Testis (tissue), 3 donors: Measurements from ENCODE around the gene ARHGAP26. TPM values are rescaled to one million over a fixed set of nuclear protein-coding genes. Genes with fewer than 3 reads are reported as not detected.

ENCODE experiments used
- DNase-seq: peaks from one replicate; pipeline ENCODE4 v3.0.0-alpha.2; 2019
- H3K27ac ChIP-seq, 2 donors: fragments of 200-600 bp; sonication (generic); one replicate each; pipeline ENCODE4 v1.5.1; 2019
- H3K27me3 ChIP-seq: fragments of 200-600 bp; sonication (generic); one replicate; pipeline ENCODE4 v1.5.1; 2019
- H3K36me3 ChIP-seq: fragments of 200-600 bp; sonication (generic); one replicate; pipeline ENCODE4 v1.5.1; 2017; ENCODE audit warnings: low read depth; ENCODE audit errors: missing control alignments
- H3K4me1 ChIP-seq: fragments of 200-600 bp; sonication (generic); one replicate; pipeline ENCODE4 v1.5.1; 2019
- H3K4me3 ChIP-seq, 2 donors: fragments of 200-600 bp; sonication (generic); one replicate each; pipeline ENCODE4 v1.5.1; 2017 to 2019
- H3K9me3 ChIP-seq: fragments of 200-600 bp; sonication (generic); one replicate; pipeline ENCODE4 v1.5.1; 2017
- CTCF ChIP-seq, 3 experiments: fragments of 450-650 bp in 2 of 3; fragments of 200-600 bp in 1 of 3; sonication (generic) in 1 of 3; IDR thresholded peaks; one replicate each; pipeline ENCODE4 v1.5.1; 2016 to 2019; ENCODE audit warnings: antibody characterized with exemption in 3 of 3, mild to moderate bottlenecking in 2 of 3, moderate library complexity in 1 of 3
- POLR2A ChIP-seq: fragments of 450-650 bp; IDR thresholded peaks from one replicate; pipeline ENCODE4 v1.6.1; 2017; ENCODE audit warnings: antibody characterized with exemption, mild to moderate bottlenecking, moderate library complexity
- WGBS, 2 donors: methylation state at CpG; one replicate each; pipeline ENCODE4 v1.1.5; 2018; 5-methylcytosine and 5-hydroxymethylcytosine counted together
- intact Hi-C: fragments of 100-400 bp; cut with DNase I; formaldehyde crosslinking; loops from one replicate; pipeline ENCODE4 v1.15.1; 2023; ENCODE audit warnings: low total_unique reads
- polyA plus RNA-seq: library from polyadenylated mRNA; stranded (reverse); fragments of 350-450 nt; fragmentation: Illumina TruSeq; extraction: RNeasy Lipid Tissue Mini Kit (QIAGEN cat#74804); gene quantifications from one replicate; pipeline ENCODE4 v1.2.3, GENCODE V29; 2014; ENCODE audit warnings: low read depth, low replicate concordance; ENCODE audit not compliant: insufficient read depth
- total RNA-seq, 2 donors: library from RNA; depleted of rRNA; stranded (reverse); fragments of >200 nt; gene quantifications; one replicate each; pipeline ENCODE4 v1.2.3, GENCODE V29; 2016

ARHGAP26 gene
- total and polyA plus RNA-seq, 3 donors from 2014 or later: 33.8 to 98.7 (median 95.7) TPM

DNA sequence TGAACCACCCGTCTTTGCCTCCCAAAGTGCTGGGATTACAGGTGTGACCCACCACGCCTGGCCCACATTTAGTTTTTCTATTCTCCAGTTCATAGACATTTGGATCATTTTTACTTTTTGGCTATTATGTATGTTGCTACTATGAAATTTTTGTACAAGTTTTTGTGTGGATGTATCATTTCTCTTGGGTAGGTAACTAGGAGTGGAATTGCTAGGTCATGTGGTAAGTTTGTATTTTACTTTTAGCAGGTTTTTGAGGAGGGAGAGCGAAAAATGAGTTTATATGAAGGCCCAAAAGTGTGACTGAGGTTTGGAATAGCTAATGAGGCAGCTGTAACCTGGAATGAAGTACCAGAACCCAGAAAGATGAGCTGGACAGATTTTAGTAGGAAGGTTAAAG, 35.2 kb downstream of the ARHGAP26 start:
- no peak overlapping the region for H3K27ac ChIP-seq
- no peak for TF ChIP-seq CTCF (IDR thresholded peaks at IDR 0.05)
- TF ChIP-seq POLR2A: no peak
- H3K27me3 ChIP-seq: no peaks in the 10 kb centered on the region
- intact Hi-C loops: no loop called here
- 95 to 100% methylated on average over 3 of the region's 3 CpGs for WGBS, 2 donors
- no peaks in the 10 kb centered on the region for H3K36me3 ChIP-seq
- H3K9me3 ChIP-seq: no peaks in the 10 kb centered on the region
- peaks cover 29% of the 10 kb centered on the region for H3K4me1 ChIP-seq
- H3K4me3 ChIP-seq: no peak overlapping the region
- DNase-seq: no peak

GRCh38 chr5:142806841-142807267, 36.7 kb downstream of the ARHGAP26 start:
- H3K36me3 ChIP-seq: no peaks in the 10 kb centered on the region
- intact Hi-C loops: no loop called here
- DNase-seq: no peak
- peaks cover 39% of the 10 kb centered on the region for H3K4me1 ChIP-seq
- H3K4me3 ChIP-seq: no peak overlapping the region
- 64 to 81% methylated on average over 2 of the region's 2 CpGs for WGBS, 2 donors
- H3K9me3 ChIP-seq: no peaks in the 10 kb centered on the region
- no peak for TF ChIP-seq CTCF (IDR thresholded peaks at IDR 0.05)
- no peak for TF ChIP-seq POLR2A
- H3K27ac ChIP-seq: no peak overlapping the region
- no peaks in the 10 kb centered on the region for H3K27me3 ChIP-seq

DNA sequence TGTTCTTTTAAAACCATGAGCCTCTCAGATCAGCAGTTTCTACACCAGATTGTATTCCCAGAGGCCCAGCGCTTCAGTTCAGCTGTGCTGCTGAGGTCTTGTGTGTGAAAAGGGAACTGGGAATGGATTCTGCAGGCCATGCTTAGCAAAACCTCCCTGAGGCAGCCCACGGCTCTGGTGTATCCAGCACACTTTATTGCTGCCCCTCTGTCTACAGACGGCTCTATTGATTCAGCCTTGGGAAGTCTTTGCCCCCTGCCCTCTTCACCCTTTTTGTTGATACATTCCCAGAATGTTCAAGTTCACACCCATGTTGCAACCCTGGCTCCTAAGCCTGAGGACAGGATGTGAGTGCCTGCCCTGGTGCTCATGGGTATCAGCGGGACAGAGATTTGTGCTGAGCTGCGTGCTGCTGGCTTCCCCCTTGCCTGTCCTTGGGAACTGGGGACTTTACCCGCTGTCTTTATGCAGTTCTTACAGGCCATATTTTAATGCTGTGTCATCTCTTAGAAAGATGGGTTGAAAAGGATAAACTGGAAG, 37.3 kb downstream of the ARHGAP26 start:
- H3K27ac ChIP-seq: peak overlapping the region; percentile 41 to 63
- 48 to 68% methylated on average over 3 to 6 of the region's 6 CpGs for WGBS, 2 donors
- no peak for DNase-seq
- no peaks in the 10 kb centered on the region for H3K36me3 ChIP-seq
- no peak overlapping the region for H3K4me3 ChIP-seq
- peaks cover 41% of the 10 kb centered on the region for H3K4me1 ChIP-seq
- intact Hi-C loops: no loop called here
- H3K27me3 ChIP-seq: no peaks in the 10 kb centered on the region
- TF ChIP-seq CTCF (IDR thresholded peaks at IDR 0.05) (no peak), POLR2A (no peak)
- H3K9me3 ChIP-seq: no peaks in the 10 kb centered on the region

- H3K4me1 ChIP-seq: peaks cover 46% of the 10 kb centered on the region
- DNase-seq: no peak
- no peak overlapping the region for H3K27ac ChIP-seq
- WGBS, 2 donors: 58 to 64% methylated on average over 2 of the region's 2 CpGs
- intact Hi-C loops: no loop called here
- H3K27me3 ChIP-seq: no peaks in the 10 kb centered on the region
- H3K4me3 ChIP-seq: no peak overlapping the region
- TF ChIP-seq POLR2A: no peak
- no peak for TF ChIP-seq CTCF (IDR thresholded peaks at IDR 0.05)
- H3K9me3 ChIP-seq: no peaks in the 10 kb centered on the region
- no peaks in the 10 kb centered on the region for H3K36me3 ChIP-seq
These were observed 38.9 kb downstream of the ARHGAP26 start for GRCh38 chr5:142808878-142809598.

DNA sequence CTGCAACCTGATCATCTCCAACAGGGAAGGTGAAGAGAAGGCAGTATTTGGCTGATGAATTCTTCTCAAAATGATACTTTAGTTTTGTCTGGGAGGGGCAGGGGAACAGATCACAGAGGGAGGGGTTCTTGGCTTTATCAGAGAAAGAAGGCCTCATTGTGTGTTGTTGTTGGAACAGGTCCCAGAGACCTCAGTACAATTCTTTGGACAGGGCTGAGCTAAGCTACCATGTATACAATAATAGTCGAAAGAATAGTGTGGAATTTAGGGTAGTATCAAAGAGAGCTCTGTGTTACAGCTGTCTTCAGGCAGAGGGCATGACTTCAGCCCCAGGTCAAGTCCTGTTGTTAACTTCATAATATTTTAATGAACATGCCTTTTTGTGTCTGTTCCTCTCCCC, 39.9 kb downstream of the ARHGAP26 start:
- TF ChIP-seq POLR2A: no peak
- TF ChIP-seq CTCF (IDR thresholded peaks at IDR 0.05): no peak
- H3K9me3 ChIP-seq: no peaks in the 10 kb centered on the region
- 18 to 36% methylated on average over 1 of the region's 1 CpG for WGBS, 2 donors
- no peak overlapping the region for H3K4me3 ChIP-seq
- no peaks in the 10 kb centered on the region for H3K27me3 ChIP-seq
- no peaks in the 10 kb centered on the region for H3K36me3 ChIP-seq
- intact Hi-C loops: no loop called here
- H3K4me1 ChIP-seq: peaks cover 47% of the 10 kb centered on the region
- H3K27ac ChIP-seq: peak overlapping the region in 1 of 2 donors; percentile 16
- DNase-seq: peak; percentile 67
